B cell (primary cell): ENCODE results near the gene EIF2A. TPM values are rescaled to one million over a fixed set of nuclear protein-coding genes. Genes with fewer than 3 reads are reported as not detected.
"Not testable (repeated sequence)": the region's sequence is repeated elsewhere in the genome, so short reads cannot be mapped to it uniquely, and the experiment has no call there.

Experiments
- ATAC-seq: fragments of 200-7000 bp; cut with Tn5 transposase; one replicate; pipeline ENCODE4 v1.10.0; 2021; ENCODE audit warnings: low read depth, mild to moderate bottlenecking, moderate number of reproducible peaks, moderate library complexity
- CTCF ChIA-PET: fragments of 350-600 bp; sonication (Branson Sonifier 250); formaldehyde crosslinking; loops from one replicate; lab custom pipeline; 2021; ENCODE audit warnings: antibody characterized with exemption, inconsistent platforms; lab: Charles Lee
- POLR2A ChIA-PET: fragments of 350-600 bp; sonication (Branson Sonifier 250); formaldehyde crosslinking; loops from one replicate; lab custom pipeline; 2021; ENCODE audit warnings: antibody characterized with exemption; lab: Charles Lee
- DNase-seq: peaks from one replicate; pipeline ENCODE4 v3.0.0; 2013
- H2AFZ ChIP-seq: 2 replicates; pipeline ENCODE4 v1.6.1; 2012; ENCODE audit warnings: mild to moderate bottlenecking, low read depth, low read length; ENCODE audit not compliant: insufficient read depth, poor library complexity, severe bottlenecking
- H3K27ac ChIP-seq, 2 donors: 1 replicate in 1 of 2; 2 replicates in 1 of 2; pipeline ENCODE4 v1.5.1; 2012 to 2013; ENCODE audit warnings: low read length in 2 of 2, mild to moderate bottlenecking in 2 of 2, moderate library complexity in 1 of 2
- H3K27me3 ChIP-seq, 4 experiments: fragments of 200-600 bp in 1 of 4; sonication (generic) in 1 of 4; replicated peaks in 1 of 4; 1 replicate in 2 of 4; 2 replicates in 2 of 4; pipeline versions ENCODE4 v1.6.1 to v1.7.0; 2013 to 2016; ENCODE audit warnings: low read length in 3 of 4, mild to moderate bottlenecking in 2 of 4, mixed read lengths in 1 of 4, moderate library complexity in 1 of 4; ENCODE audit not compliant: insufficient read depth in 4 of 4, control insufficient read depth in 3 of 4; ENCODE audit errors: control extremely low read depth in 1 of 4
- H3K36me3 ChIP-seq, 2 experiments: replicated peaks in 1 of 2; 1 replicate in 1 of 2; 2 replicates in 1 of 2; pipeline versions ENCODE4 v1.6.1 to v1.7.1; 2013; ENCODE audit warnings: low read length in 1 of 2; ENCODE audit not compliant: insufficient read depth in 2 of 2, control insufficient read depth in 1 of 2; ENCODE audit errors: control extremely low read depth in 1 of 2, extremely low read depth in 1 of 2
- H3K4me1 ChIP-seq, 2 donors: fragments of 200-600 bp in 1 of 2; sonication (generic) in 1 of 2; 1 replicate in 1 of 2; 2 replicates in 1 of 2; pipeline versions ENCODE4 v1.5.1 to v1.6.1; 2013 to 2017; ENCODE audit warnings: low read length in 2 of 2; ENCODE audit not compliant: control insufficient read depth in 2 of 2, insufficient read depth in 2 of 2
- H3K4me2 ChIP-seq: replicated peaks from 2 replicates; pipeline ENCODE3; 2012; ENCODE audit warnings: mild to moderate bottlenecking, low read depth, low read length; ENCODE audit not compliant: poor library complexity, severe bottlenecking
- H3K4me3 ChIP-seq, 5 experiments: fragments of 200-600 bp in 1 of 5; sonication (generic) in 1 of 5; 1 replicate in 3 of 5; 2 replicates in 2 of 5; pipeline versions ENCODE4 v1.5.1 to v1.7.0; 2011 to 2016; ENCODE audit warnings: low read length in 4 of 5, mild to moderate bottlenecking in 4 of 5, low read depth in 2 of 5, control low read depth in 1 of 5, moderate library complexity in 1 of 5; ENCODE audit not compliant: insufficient read depth in 1 of 5; ENCODE audit errors: control extremely low read depth in 1 of 5, extremely low read depth in 1 of 5
- H3K79me2 ChIP-seq: fragments of 200-600 bp; sonication (generic); one replicate; pipeline ENCODE4 v1.6.0; 2016; ENCODE audit warnings: low read length; ENCODE audit not compliant: control insufficient read depth, insufficient read depth
- H3K9ac ChIP-seq: fragments of 200-600 bp; sonication (generic); 2 replicates; pipeline ENCODE4 v1.6.1; 2017; ENCODE audit warnings: mild to moderate bottlenecking, low read length, moderate library complexity
- H3K9me3 ChIP-seq, 3 donors: one replicate each; pipeline versions ENCODE4 v1.6.1 to v1.7.1; 2013; ENCODE audit warnings: low read length in 2 of 3; ENCODE audit not compliant: control insufficient read depth in 2 of 3, insufficient read depth in 1 of 3; ENCODE audit errors: control extremely low read depth in 1 of 3
- H4K20me1 ChIP-seq: 2 replicates; pipeline ENCODE4 v1.6.0; 2012; ENCODE audit warnings: mild to moderate bottlenecking, low read length; ENCODE audit not compliant: insufficient read depth, control insufficient read depth, poor library complexity, severe bottlenecking
- H3K27ac Mint-ChIP-seq: one replicate; pipeline ENCODE4 v1.8.0; 2021; ENCODE audit warnings: mixed read lengths
- H3K27me3 Mint-ChIP-seq: one replicate; pipeline ENCODE4 v1.8.0; 2021; ENCODE audit warnings: mixed read lengths
- H3K4me1 Mint-ChIP-seq: one replicate; pipeline ENCODE4 v1.8.0; 2021; ENCODE audit warnings: mixed read lengths
- H3K4me3 Mint-ChIP-seq: one replicate; pipeline ENCODE4 v1.8.0; 2021; ENCODE audit warnings: mixed read lengths
- H3K9me3 Mint-ChIP-seq: one replicate; pipeline ENCODE4 v1.8.0; 2022; ENCODE audit warnings: mixed read lengths; ENCODE audit not compliant: insufficient read depth
- CTCF ChIP-seq: fragments of 200-600 bp; IDR thresholded peaks from one replicate; pipeline ENCODE4 v1.8.0; 2022; ENCODE audit warnings: antibody characterized with exemption, mild to moderate bottlenecking
- EZH2 ChIP-seq: IDR thresholded peaks from 2 replicates; pipeline ENCODE4 v1.6.1; 2012; ENCODE audit warnings: borderline replicate concordance, low read depth, mild to moderate bottlenecking, moderate library complexity, low read length; ENCODE audit not compliant: insufficient read depth, poor library complexity, severe bottlenecking
- WGBS: methylation state at CpG from one replicate; pipeline ENCODE4 v1.1.5; 2013; ENCODE audit warnings: missing lambda C conversion rate; ENCODE audit not compliant: insufficient coverage; 5-methylcytosine and 5-hydroxymethylcytosine counted together
- intact Hi-C: fragments of 100-400 bp; cut with micrococcal nuclease; formaldehyde crosslinking; loops from one replicate; pipeline ENCODE4 v1.10.0; 2022
- polyA plus RNA-seq: library from polyadenylated mRNA; depleted of rRNA; stranded (reverse); fragments of >200 nt; gene quantifications from 2 replicates; pipeline ENCODE4 v1.2.3, GENCODE V29; 2012
- total RNA-seq, 2 donors: library from RNA; stranded (reverse); fragments of 120-200 nt in 1 of 2; gene quantifications; 1 replicate in 1 of 2; 2 replicates in 1 of 2; pipeline versions ENCODE4 v1.2.3 to v1.2.4, GENCODE V29; 2013 to 2022

EIF2A gene
- total and polyA plus RNA-seq, 2 donors (not counting 1 experiment from before 2014, with no cell fraction given), result 63.4 to 78.8 TPM

- CTCF ChIA-PET, result interaction anchor here (1.0 to 6.5 kb wide), 4 partner anchors 87 to 215 kb away, joined by 3 to 170 read pairs (median 38); partner anchors contain the start of gene TSC22D2
- Histone ChIP-seq H3K36me3 (no peaks in the 10 kb centered on the region), H3K4me2 (no peak overlapping the region), H2AFZ (no peak overlapping the region), H3K9ac (no peak overlapping the region), H3K27me3 (no peaks in the 10 kb centered on the region), H4K20me1 (no peaks in the 10 kb centered on the region), H3K79me2 (no peaks in the 10 kb centered on the region), H3K4me3 (no peak overlapping the region), H3K4me1 (no peaks in the 10 kb centered on the region), H3K9me3 (peaks cover 0 to 12% (median 8%) of the 10 kb centered on the region in 3 donors), H3K27ac (no peak overlapping the region)
- intact Hi-C loops, result loop anchor here (5.0 kb wide), 1 partner anchor 271 kb away; no protein-coding TSS in a partner anchor
- no peaks in the 10 kb centered on the region for H3K4me1 Mint-ChIP-seq
- POLR2A ChIA-PET, result no interaction called here
- H3K4me3 Mint-ChIP-seq, result no peak overlapping the region
- H3K27me3 Mint-ChIP-seq, result peaks cover 5% of the 10 kb centered on the region
- TF ChIP-seq EZH2 (no peak), CTCF (no peak)
- DNase-seq (no peak), ATAC-seq (no peak)
- WGBS, result no CpG with 5 or more reads among the region's 2 CpGs
- peaks cover 5% of the 10 kb centered on the region for H3K9me3 Mint-ChIP-seq
- H3K27ac Mint-ChIP-seq, result no peak overlapping the region
Observed at GRCh38 chr3:150497956-150498355, 48.6 kb upstream of the EIF2A start.

GRCh38 chr3:150500960-150501359, 45.6 kb upstream of the EIF2A start:
- ATAC-seq, H3K4me1 Mint-ChIP-seq, POLR2A ChIA-PET, H3K27ac Mint-ChIP-seq, H3K9ac ChIP-seq, H3K9me3 Mint-ChIP-seq, H3K36me3 ChIP-seq, H3K4me1 ChIP-seq, H3K79me2 ChIP-seq, H4K20me1 ChIP-seq, H3K27ac ChIP-seq, H2AFZ ChIP-seq, H3K4me3 ChIP-seq, DNase-seq, intact Hi-C loops, H3K27me3 ChIP-seq, H3K4me3 Mint-ChIP-seq, H3K4me2 ChIP-seq: not testable (repeated sequence)
- H3K27me3 Mint-ChIP-seq, result peaks cover 18% of the 10 kb centered on the region
- WGBS, result 100% methylated on average over 1 of the region's 1 CpG
- CTCF ChIA-PET, result interaction anchor here (2.2 kb wide), 1 partner anchor 89 kb away, joined by 5 read pairs; no protein-coding TSS in a partner anchor
- peaks cover 0 to 12% (median 8%) of the 10 kb centered on the region in 3 donors for H3K9me3 ChIP-seq
